Activated CD4-positive, alpha-beta T cell treated with anti-CD3 and anti-CD28 coated beads, Interleukin-2, Interleukin-6, amounts not matched to agents 100 ng/mL and 50 ng/mL, durations not matched to agents 16 hours and 8 hours (primary cell): ENCODE data around the gene LETMD1.
A peak's percentile ranks its signal among the peaks of the same experiment; 100 is the strongest.

ENCODE experiments used
- DNase-seq: peaks from one replicate; pipeline ENCODE4 v3.0.0-alpha.2; 2020

Gene LETMD1

DNA sequence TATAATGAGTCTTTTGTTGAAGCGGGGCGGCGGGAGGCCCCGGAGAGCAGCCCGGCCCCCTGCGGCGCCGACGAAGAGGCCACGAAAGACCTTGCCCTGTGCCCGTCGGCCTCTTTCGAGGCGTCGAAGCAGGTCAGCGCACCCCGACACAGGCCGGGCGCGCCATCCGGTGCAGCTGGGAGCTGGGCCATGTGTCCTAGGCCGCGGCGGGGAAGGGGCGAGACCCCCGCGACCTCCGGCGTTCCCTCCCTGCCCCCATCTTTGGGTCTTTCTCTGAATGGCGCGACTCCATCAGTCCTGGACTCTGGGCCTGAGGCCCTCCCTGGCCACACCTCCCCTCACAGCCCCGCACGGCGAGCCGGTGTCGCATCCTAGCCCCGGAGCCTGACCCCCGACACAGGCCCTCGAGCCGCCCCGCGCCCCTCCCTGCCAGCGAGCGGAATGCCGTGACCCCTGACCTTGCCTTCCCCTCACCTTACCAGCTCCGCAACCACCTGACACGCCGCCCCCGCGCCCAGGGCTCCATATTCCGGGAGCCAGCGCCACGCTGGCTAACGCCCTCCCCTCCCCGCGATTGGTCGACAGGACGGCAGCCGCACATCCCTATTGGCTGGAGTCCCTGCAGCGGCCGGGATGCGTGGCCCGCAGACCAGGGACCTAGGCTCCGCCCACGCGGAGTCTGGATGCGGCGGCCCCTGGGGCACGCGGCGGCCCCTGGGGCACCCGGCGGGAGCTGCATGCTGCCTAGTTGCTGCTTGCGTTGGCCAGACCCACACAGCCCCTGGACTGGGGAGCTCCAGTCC is 22.1 kb upstream of the LETMD1 start, which contains the start of gene SLC11A2:
Gene SLC11A2, minus strand, starts transcription at position 549 of the 803 bp plus-strand sequence. CDS start 15,656 bp downstream, outside the sequence.
- peak; percentile 97 for DNase-seq

DNA sequence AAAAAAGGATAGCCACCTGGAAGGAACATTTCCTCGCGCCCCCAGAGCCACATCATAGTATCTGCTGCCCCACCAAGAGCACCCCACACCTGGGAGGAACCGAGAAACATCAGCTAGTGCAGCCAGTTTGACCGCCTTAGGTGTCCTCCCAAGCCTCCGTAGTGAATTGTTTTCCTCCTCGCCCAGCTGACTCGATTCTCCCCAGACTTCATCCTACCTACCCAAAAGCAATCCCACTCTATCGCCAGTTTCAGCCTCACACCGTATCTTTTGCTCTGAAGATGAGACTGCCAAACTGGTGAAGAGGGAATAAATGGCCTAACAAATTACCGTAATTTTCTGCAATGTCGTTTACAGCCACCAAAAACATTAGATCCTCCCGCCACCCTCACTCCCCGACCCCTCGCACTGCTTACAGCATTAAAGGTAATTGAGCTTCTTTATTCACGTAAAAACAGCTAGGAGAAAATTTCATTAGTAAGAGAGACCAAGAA is 20.7 kb upstream of the LETMD1 start:
- DNase-seq = no peak

DNA sequence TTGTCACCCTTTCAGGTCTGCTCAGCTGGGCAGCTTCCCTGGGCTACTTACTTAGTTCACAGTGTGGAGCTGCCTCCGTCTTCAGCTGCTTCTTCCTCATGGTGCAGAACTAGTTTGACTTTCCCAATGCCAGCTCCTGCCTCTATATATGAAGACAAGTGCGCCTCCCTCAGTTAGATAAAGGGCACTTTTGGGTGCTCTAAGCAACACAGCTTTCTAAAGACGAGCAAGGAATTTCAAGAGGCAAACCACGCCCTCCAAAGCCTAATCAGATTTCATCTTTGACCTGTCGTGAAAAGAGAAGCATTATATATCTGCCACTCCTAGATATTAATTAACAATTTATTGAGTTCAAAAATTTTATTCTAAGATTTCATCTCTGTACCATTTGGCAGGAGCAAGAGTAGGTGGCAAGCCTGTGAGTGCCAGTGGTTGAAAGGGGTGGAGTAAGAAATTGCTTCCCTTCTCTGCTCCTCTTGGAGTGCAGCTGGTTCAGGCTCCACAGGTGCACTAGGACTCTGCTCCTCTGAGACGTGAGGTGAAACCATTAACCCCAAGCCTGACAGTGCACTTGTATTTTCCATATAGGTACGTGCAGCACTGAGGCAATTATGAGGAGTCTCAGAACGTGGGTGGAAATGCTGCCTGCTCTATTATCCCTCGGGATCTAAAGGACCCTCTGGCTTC is 19.9 kb upstream of the LETMD1 start:
- DNase-seq = peak; percentile 54

DNA sequence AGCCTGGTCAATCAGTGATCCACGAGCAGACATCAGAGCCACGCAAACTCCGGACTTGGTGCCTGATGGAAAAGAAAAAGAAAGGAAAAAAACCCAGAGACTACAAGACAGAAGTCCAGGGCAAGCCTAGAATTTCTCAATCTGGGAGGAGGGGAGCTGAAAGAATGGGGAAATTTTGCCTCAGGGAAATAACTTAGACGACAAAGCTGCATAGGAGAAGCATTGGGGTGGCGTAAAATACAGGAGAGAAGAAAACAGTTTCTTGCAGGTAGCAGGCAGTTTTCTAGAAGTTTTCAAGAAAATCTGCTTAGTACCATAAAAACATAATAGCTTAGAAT is 19.3 kb upstream of the LETMD1 start:
- no peak for DNase-seq

DNA sequence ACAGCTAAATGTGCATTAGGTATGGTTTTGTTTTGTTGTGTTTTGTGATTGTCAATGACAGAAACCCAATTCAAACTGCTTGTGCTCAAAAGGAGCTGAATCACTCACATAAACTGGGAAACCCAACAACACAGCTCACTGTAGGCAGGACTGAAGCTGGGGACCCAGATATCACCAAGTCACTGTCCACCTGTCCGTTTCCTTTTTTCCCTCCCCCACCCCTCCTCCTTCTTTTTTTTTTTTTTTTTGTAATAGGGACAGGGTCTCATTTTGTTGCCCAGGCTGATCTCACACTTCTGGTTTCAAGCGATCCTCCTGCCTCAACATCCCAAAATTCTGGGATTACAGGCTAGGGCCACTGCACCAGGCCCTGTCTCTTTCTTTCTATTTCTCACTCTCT is 15.1 kb upstream of the LETMD1 start:
- DNase-seq = no peak

DNA sequence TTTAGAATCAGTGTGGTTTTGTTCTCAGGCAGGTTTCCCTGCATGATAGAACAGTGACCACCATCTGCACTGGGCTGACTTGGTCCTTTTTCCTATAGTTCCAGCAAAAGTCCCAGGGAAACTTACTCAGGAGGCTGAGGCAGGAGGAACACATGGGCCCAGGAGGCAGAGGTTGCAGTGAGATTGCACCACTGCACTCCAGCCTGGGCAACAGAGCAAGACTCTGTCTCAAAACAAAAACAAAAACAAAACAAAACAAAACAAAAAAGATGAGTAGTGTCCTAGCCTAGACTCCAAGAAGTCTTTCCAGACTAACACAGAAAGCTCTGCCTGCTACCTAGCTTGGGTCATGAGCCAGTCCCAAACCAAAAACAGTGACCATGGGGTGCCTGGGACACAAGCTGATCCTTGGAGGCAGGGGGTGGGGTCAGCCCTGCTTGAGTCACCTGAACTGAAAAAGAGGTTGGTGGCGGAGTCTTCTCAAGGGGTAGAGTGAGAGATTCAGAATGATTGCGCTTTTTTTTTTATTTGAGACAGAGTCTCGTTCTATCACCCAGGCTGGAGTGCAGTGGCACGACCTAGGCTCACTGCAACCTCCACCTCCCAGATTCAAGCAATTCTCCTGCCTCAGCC is 14.6 kb upstream of the LETMD1 start:
- no peak for DNase-seq

DNA sequence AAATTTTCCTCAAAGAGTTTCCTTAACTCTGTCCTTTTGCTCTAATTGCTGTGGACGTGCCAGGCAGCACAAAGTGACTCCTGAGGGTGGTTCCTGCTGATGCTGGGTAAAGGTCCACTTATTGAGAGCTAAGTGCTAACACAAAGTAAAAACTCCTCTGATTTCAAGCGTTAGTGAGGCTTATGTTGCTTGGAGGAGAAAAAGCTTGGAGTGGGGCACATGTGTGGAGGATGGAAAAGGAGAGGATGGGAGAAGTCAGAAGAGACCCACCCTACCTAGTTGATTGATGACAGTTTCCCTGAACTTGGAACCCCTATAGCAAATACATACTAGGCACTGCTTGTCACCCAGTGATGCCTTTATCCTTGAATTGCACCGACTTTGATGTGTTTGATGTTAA is 11.8 kb upstream of the LETMD1 start:
- DNase-seq = no peak

DNA sequence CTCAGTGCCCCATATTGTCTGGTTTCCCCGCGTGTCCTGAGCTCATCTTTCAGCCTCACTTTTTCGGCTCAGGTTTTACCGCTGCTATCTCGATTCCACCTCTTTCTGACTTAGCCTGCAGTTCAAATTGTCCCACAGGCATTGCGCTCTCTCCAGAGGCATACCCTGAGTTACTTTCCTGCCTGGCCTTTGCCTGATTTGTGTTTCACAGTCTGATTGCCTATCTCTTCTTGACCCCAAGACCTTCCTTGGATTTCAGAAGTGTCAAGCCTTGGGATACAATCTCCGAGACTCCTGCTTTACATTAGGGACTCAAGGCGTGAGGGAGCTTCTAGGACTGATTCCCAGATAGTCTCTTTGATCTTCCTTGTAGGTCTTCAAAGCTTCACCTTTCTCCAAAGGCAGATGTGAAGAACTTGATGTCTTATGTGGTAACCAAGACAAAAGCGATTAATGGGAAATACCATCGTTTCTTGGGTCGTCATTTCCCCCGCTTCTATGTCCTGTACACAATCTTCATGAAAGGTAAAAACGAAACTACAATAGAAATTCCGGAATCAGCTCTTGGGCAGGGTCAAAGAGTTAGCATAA is 629 bp downstream of the LETMD1 start:
- no peak for DNase-seq

DNA sequence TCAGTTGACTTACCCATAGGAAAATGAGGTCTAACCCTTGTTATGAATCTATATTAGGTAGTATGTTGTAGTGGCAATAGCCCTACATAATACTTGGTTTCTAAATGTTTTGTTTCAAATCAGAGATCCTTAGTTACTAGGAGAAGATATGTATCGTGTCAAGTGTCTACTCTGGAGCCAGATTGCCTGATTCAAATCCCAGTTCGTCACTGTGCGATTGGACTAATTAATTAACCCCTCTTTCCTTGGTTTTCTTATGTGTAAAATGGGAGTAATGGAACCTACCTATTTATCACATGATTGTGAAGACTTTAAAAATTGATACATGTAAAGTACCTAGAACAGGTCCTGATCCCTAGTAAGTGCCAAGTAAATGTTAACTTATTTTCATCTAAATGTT is 1.4 kb downstream of the LETMD1 start:
- no peak for DNase-seq

DNA sequence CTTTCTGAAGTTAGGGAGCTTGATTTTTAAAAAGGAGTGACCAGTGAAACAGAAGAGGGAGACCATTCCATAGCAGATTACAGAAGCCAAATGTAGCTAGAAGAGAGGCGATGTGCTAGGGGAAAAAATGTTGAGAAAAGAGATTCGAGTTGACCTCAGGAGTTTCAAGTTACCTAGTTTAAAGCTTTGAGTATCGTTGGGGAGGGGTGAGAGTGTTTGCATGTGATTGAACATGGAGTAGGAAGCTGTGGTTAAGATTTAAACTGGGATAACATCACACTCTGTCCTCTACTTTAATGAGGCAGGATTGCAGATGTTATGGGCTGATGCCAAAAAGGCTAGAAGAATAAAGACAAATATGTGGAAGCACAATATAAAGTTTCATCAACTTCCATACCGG is 3.7 kb downstream of the LETMD1 start:
- DNase-seq = no peak

DNA sequence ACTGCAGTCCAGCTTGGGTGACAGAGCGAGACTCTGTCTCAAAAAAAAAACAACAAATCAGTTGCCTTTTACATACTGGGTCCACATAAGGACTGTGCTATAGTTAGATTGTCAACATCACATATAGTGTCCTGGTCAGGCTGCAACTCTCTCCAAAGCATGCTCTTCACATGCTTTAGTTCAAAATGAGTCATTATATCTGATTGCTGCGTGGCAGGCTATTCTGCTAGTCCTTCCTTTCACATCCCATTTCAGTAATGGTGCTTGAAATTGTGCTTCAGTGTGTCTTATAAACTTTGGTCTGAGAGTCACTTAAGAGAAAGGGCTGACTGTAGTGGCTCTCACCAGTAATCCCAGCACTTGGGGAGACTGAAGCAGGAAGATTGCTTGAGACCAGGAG is 6.9 kb downstream of the LETMD1 start:
- DNase-seq = no peak

DNA sequence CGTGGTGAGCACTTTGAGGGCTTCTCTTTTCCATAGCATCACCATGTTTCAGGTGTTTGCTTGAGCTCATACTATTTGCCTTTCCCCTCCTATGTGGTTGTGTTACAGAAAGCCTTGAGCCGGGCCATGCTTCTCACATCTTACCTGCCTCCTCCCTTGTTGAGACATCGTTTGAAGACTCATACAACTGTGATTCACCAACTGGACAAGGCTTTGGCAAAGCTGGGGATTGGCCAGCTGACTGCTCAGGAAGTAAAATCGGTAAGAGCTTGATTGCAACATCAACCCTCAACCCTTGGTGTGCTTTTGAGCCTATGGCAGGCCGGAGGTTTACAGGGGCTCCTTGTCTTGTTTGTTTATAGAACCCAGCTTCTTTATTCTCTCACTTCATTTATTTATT is 8.1 kb downstream of the LETMD1 start:
- no peak for DNase-seq

DNA sequence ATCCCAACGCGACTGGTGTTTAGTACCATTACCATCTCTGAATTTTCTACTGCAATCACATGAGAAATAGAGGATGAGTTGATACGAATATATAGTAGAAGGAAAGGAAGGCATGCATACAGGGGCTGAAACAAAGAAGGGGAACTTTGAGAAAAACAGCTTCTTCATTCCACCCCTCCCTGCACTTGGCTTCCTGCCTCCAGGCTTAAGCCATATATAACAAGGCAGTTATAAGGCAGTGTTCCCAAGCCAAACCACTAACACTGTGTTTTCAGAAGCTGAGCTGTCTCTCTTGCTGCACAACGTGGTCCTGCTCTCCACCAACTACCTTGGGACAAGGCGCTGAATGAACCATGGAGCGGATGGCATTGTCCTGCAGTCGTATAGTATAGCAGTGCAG is 11.0 kb downstream of the LETMD1 start:
- DNase-seq = no peak

DNA sequence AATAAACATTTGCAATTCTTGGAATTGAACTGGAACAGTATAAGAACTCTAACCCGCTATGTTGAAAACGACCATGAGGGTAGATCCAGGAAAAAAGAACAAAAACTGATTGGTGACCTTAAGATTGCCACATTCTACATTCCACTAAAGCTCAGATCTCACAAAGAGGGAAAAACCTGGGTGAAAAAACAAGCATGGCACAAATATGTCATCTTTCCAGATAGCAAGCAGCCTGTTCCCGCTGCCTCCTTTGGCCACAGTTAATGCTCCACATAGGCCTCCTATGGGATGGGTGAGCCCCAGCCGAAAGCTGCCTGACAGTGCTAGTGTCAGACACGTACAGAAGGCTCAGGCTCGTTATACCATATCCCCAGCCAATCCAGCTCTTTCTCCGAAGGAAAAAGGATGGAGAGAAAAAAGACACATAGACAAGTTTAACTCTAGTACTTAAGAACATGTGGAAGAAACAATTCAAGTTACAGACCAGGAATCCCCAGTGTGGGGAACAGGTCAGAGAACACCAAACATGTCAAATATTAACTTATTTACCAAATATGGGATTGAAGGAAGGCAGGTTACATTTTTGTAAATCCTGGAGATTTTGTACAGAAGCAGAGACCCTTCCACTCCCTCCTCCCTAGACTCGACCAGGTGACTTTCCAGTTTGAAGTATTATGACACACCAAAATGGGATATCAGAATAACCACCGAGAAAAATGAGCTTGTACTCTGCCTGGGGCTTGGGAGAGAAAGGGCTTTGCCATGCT is 14.7 kb downstream of the LETMD1 start:
- no peak for DNase-seq

DNA sequence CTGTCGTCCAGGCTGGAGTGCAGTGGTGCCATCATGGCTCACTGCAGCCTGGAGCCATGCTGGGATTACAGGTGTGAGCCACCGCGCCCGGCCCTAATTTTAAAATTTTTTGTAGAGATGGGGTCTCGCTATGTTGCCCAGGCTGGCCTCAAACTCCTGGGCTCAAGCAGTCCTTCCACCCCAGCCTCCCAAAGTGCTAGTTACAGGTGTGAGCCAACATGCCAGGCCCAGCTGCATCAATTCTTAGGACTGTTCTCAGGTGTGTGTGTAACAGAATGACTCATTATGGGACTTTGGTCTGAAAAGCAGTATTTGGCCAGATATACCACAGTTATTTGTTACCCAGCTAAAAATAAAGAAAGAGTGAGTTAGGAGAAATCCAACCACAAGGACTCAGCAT is 17.4 kb downstream of the LETMD1 start:
- no peak for DNase-seq

DNA sequence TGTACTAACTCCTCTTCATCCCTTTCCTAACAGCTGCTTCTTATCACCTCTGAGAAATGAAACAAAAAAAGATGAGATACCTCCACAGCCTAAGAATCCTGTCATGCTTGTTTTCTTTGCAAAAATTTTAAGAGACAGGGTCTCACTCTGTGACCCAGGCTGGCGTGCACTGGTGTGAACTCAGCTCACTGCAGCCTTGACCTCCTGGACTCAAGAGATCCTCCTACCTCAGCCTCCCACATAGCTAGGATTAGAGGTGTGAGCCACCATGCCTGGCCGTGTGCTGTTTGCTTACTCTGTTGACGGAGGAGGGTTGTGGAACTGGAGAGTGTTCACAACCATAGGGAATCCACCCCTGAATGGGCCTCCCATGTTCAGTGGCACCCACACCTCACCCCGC is 19.1 kb downstream of the LETMD1 start:
- no peak for DNase-seq

DNA sequence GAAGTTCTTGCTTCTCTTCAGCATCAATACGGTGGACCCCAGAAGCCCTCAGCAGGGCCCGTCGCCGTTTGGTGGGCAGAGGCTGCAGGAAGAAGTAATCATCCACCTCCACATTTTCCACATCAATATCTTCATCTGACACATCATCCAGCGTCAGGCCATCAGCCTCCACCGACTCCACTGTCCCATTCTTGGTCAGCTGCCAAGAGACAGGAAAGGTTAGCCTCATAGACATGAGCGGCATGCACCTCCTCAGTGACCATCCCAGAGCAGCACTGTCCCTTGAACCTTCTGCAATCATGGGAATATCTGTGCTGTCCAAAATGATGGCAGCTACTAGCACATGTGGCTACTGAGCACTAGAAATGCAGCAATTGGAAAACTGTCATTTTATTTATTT is 19.6 kb downstream of the LETMD1 start:
- DNase-seq = no peak

DNA sequence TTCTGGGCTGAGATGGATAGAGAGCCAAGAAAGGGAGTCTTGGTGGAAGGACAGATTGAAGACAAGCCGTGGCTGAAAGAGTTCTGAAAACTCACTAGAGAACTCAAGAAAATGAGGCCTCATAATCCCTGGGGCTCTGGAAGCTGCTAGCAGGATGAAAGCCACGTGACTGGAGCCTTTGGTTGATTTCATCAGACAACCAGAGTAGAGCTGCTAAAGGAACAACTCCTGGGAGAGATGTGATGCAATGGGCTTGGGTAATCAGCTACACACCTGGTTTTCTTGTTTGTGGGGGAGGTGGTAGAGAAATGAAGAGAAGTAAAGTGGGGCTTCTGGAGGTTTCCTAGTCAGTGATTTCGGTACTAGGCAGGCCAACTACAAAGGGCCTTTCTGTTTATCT is 21.9 kb downstream of the LETMD1 start:
- no peak for DNase-seq

DNA sequence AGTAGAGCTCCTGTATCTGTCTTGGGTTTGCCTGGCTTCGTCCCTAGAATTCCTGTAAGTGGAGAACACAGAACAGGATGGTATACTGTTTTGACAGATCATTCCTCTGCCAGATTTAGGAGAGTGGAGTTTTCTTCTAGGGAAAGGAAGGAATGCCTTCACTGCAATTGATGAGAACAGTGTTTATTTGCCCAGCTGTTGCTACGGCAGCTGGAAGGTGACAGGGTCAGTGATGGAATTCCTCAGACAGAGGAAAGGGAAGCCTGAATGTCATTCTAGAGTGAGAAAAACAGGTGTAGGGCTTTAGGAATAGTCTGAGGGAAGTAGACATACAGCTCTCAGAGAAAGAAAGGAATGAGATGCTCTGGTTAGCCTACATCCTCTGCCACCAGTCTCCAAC is 23.5 kb downstream of the LETMD1 start:
- no peak for DNase-seq

DNA sequence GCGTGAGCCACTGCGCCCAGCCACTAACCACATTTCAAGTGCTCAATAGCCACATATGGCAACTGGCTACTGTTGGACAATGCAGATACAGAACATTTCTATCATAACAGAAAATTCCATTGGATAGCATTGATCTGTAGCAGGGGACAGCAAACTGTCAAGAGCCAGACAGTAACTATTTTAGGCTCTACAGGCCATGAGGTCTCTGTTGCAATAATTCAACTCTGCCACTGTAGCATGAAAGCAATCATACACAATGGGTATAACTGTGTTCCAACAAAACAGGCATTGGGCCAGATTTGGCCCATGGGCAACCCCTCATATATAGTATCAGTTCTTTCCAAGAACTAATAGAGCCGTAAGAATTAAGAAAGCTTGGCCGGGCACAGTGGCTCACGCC is 27.3 kb downstream of the LETMD1 start:
- no peak for DNase-seq

DNA sequence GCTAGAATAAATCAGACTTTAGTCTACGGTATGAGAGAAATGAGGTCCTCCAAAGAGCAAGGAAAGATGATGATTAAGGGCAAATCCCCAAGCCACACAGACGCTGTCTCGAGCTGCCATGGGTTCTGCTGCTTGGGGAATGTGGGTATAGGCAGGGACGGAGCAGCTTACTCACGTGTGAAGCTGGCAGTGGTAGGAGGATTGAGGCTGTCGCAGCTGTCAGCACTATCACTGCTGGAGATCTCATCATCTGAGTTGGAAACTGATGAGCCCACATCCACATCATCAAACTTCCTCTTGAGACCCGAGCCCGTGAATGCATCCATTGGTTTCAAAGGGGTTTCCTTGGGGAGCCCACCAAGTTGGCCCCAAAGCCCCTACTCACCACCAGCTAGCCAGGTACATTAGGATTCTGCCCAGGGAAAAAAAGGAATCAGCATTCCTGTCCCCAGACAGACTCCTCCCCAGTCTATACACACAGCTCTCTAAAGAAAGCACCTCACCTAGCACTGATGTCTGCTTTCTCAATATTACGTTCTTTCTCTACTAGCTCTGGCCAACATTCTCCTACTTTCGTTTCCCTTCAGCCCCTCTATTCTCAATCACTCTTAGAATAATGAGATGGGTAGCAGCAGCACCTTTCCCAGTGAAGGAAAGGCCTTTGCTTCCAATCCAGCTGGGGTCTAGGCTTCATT is 28.3 kb downstream of the LETMD1 start:
- DNase-seq = peak; percentile 32

DNA sequence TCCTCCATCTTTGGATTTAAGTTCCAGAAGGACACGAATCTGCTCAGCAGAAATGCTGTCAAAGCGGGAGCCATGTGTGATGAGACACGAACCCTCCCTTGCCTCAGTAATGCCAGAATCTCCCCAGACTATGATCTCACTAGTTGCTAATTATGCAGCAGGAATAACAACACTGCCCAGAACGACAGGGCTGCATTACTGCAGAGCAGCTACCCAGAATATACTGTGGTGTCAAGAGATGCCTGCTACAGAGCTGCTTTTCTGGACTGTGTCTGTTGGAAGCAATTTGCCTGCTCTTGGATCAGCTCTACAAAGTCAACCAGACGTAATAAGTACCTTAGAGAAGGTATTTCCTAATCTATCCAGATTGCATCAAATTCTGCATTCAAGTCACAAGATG is 29.8 kb downstream of the LETMD1 start:
- DNase-seq = no peak
